GM19099 (cell line): ENCODE measurements around the gene HTR3E.

ENCODE experiments used
- POLR2A ChIP-seq: IDR thresholded peaks from 3 replicates; pipeline ENCODE4 v1.6.1; 2011; ENCODE audit warnings: low read depth; ENCODE audit not compliant: insufficient read length; ENCODE audit errors: extremely low read depth

Gene HTR3E

DNA sequence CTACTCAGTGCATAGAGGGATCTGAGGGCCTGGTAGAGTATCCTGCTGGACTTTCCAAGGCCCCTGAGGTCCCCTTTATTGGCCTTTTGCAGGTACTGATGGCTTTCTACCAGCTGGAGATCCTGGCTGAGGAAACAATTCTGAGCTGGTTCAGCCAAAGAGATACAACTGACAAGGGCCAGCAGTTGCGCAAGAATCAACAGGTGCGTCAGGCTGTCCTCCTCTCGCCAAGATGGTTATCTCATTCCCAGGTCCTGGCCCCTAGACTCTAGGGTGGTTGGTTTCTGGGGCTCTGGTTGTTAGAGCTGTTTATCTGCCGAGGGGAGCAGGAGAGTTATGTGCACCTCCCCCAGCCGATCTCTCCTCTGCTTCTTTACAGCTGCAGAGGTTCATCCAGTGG is 47.6 kb downstream of the HTR3E start:
- TF ChIP-seq POLR2A, result no peak

DNA sequence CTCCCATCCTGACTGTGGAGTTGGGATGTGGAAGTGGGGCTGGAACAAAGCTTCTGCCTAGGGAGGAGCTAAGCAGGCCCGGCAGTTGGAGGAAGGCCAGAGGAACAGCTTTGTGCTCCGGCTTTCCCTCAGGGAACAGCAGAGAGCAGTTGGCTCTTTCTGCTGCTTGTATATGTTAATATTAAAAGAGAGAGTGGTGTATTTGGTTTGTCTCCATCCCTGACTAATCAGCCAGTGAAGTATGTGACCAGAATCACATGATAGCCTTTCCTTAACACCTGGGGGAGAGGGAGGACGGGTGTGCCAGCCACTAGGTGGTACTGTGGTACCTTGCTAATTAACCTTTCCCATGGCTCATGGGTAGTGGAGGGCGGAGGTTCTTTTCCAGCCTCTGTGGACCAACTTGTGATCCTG is 48.3 kb downstream of the HTR3E start:
- no peak for TF ChIP-seq POLR2A

DNA sequence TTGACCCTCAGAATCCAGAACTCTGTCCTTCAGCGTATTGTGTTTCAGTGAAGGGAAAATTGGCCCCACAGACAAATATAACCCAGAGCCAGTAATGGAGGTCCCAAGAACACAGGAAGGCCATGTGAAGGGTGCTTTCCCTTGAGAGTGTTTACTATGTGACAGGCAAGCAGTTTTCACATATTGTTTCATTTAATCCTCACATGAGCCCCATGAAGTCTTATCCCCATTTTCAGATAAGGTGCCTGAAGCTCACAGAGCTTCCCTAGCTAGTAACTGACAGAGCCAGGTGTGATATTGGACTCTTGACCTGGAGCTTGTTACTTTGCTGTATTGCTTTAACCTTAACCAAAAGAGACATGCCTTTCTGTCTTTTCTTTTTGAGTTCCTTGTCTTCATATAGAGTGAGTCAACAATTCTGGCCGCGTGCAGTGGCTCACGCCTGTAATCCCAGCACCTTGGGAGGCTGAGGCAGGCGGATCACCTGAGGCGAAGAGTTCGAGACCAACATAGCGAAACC is 48.9 kb downstream of the HTR3E start:
- no peak for TF ChIP-seq POLR2A

DNA sequence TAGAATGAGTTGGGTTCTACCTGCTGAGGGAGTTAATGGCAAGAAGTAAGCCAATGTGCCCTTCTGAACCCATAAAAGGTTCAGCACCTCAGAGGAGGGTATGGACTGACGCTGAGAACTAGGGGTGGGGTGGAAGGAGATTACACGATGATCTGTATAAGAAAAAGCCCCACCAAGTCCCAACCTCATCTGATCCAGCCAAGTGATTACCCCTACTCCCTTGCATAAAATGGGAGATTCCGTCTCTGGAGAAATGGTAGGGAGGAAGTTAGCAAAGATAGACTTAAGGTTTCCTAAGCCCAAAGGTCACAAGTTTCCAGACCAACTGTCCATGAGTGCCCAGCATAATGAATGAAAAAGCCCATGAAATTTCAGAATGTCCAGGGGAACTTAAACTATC is 51.2 kb downstream of the HTR3E start:
- no peak for TF ChIP-seq POLR2A

DNA sequence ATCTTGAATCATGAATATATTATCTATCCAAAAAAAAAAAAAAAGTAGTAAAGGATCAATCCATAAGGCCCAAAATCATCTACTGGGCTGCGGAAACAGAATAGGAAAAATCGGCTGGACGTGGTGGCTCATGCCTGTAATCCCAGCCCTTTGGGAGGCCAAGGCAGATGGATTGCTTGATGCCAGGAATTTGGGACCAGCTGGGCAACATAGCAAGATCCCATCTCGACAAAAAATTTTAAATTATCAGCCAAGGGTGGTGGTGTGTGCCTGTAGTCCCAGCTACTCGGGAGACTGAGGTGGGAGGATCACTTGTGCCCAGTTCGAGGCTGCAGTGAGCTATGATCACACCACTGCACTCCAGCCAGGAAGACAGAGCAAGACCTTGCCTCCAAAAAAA is 52.3 kb downstream of the HTR3E start:
- no peak for TF ChIP-seq POLR2A

DNA sequence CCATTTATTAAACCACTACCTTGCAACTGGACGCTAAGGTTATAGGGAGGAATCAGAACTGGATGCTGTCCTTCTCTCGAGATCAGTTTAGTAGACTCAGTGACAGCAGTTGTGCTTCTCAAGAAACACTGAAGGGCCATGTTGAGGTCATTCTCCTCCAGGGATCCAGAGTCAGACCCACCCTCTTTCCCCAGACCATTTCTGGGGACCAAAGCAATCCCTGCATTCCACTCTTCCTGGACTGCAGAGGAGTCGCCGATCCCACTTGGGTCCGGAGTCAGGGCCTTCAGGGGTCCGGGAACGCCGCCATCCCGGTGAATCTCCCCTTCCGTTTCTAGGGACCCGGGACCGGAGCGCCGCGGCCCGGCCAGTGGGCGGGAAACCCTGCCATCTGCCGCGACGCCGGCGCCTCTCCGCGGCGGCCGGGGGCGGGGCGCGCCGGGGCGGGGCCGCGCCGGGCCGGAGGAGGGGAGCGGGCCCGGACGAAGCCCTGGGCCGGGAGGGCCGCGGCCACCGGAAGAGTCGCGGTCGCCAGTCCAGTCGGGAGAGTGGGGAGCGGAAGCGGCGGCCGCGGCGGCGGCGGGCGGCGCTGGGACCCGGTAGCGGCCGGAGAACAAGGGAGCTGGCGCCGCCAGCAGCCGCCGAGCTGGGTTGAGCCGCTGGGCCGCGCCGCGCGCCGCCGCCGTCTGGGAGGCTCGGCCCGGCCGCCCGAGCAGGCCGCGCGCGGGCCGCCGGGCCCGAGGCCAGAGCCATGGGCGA is 58.2 kb downstream of the HTR3E start, which contains the start of gene DVL3:
TSS of gene DVL3 (plus strand) at position 493 of the 759 bp plus-strand sequence. CDS start at position 752, 259 bp downstream.
- no peak for TF ChIP-seq POLR2A

DNA sequence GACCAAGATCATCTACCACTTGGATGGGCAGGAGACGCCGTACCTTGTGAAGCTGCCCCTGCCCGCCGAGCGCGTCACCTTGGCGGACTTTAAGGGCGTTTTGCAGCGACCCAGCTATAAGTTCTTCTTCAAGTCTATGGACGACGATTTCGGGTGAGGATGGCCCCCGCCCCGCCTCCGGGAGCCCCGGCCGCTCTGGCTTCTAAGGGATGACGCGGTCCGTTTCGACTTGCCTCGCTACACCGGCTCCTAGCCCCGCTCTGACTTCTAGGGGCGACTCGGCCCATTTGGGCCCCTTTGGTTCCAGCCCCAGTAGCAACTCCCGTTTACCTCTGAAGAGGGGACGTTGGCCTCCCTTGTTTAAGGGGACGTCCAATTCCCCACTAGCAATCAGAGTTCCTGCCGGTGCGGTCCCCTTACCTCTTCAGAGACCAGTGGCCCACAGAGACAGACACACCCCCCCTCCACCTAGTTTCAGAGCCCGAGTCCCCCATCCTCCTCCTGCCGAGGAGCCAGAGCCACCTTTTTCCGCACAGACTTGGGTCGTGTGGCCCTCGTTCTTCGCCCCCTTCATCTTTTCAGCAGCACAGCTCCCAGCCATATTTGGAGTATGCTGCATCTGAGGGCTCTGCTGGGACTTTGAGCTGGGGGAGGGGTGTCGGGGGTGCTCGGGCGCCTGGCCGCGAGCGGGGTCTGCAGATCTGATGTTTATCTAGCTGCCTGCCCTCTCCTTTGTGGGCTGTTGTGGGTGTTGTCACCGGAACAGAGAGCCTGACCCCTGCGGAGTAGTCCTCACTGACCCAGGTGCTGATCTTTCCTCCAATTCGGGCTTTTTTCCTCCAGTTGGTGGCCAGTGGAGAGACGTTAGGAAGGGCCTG is 59.0 kb downstream of the HTR3E start:
- TF ChIP-seq POLR2A, result no peak

DNA sequence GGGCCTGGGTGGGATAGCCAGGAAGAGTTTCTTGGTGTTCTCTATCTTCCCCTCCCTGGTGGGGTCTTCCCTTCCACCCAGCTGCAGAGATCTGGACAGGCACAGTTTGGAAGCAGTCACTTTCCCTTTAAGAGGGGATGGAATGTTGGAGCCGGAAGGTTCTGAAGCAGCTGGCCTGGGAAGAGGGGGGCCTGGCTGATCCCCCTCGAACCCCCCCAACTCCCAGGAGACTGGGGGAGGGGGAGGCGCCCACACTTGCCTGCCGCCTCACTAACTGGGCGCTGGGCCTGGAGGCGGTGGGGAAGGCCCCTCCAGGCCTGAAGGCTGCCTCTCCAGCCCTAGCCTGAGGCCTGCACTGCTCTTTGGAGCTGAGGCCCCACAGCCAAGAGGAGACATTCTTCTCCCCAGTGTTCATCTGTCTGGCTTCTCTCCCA is 59.7 kb downstream of the HTR3E start:
- no peak for TF ChIP-seq POLR2A
